ENCODE results near the gene TFAP2D.

TFAP2D gene

DNA sequence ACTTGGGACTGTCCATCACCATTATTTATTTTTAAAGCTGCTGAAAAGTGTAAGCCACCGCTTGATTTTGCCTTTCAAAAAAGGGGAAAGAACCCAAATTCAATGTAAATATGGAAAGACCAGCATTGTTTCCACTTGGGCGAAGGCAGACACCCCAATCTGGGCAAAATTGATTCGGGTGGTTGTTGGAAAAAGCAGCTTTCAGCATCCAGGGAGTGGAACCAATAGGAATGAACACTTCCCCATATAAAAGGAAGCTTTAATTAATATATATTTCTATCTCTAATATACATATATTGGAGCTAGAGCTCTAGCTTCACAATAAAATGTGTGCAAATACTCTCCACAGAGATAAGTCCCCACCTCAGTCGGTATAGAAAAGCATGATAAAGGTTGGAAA lies at the start of gene TFAP2D:
TFAP2D (plus strand) TSS at position 301 of the 400 bp plus-strand sequence. CDS start 530 bp downstream, outside the sequence.
- Histone ChIP-seq H3K27me3 (ENCODE audit: control insufficient read depth, insufficient read depth, low read length) (peaks cover 32% of the 10 kb centered on the region), H3K4me1 (ENCODE audit: control insufficient read depth, insufficient read depth, low read length) (no peaks in the 10 kb centered on the region), H3K9ac (ENCODE audit: low read length) (no peak within 1 kb of the TSS), H3K36me3 (ENCODE audit: control insufficient read depth, insufficient read depth, low read length) (no peaks in the 10 kb centered on the region), H3K9me3 (ENCODE audit: control insufficient read depth, low read length) (no peaks in the 10 kb centered on the region), H3K4me3 (ENCODE audit: low read length) (no peak within 1 kb of the TSS)

- no peak overlapping the region for H3K9ac ChIP-seq (ENCODE audit: low read length)
- no peaks in the 10 kb centered on the region for H3K27me3 ChIP-seq (ENCODE audit: control insufficient read depth, insufficient read depth, low read length)
- no peaks in the 10 kb centered on the region for H3K4me1 ChIP-seq (ENCODE audit: control insufficient read depth, insufficient read depth, low read length)
- no peaks in the 10 kb centered on the region for H3K9me3 ChIP-seq (ENCODE audit: control insufficient read depth, low read length)
- no peaks in the 10 kb centered on the region for H3K36me3 ChIP-seq (ENCODE audit: control insufficient read depth, insufficient read depth, low read length)
- H3K4me3 ChIP-seq (ENCODE audit: low read length): no peak overlapping the region
These were observed 49.5 kb upstream of the TFAP2D start for GRCh38 chr6:50663806-50664205.

- no peaks in the 10 kb centered on the region for H3K27me3 ChIP-seq (ENCODE audit: control insufficient read depth, insufficient read depth, low read length)
- H3K36me3 ChIP-seq (ENCODE audit: control insufficient read depth, insufficient read depth, low read length): no peaks in the 10 kb centered on the region
- H3K4me1 ChIP-seq (ENCODE audit: control insufficient read depth, insufficient read depth, low read length): no peaks in the 10 kb centered on the region
- H3K4me3 ChIP-seq (ENCODE audit: low read length): no peak overlapping the region
- H3K9ac ChIP-seq (ENCODE audit: low read length): no peak overlapping the region
- H3K9me3 ChIP-seq (ENCODE audit: control insufficient read depth, low read length): no peaks in the 10 kb centered on the region
These were observed 47.2 kb upstream of the TFAP2D start for GRCh38 chr6:50666089-50666488.

DNA sequence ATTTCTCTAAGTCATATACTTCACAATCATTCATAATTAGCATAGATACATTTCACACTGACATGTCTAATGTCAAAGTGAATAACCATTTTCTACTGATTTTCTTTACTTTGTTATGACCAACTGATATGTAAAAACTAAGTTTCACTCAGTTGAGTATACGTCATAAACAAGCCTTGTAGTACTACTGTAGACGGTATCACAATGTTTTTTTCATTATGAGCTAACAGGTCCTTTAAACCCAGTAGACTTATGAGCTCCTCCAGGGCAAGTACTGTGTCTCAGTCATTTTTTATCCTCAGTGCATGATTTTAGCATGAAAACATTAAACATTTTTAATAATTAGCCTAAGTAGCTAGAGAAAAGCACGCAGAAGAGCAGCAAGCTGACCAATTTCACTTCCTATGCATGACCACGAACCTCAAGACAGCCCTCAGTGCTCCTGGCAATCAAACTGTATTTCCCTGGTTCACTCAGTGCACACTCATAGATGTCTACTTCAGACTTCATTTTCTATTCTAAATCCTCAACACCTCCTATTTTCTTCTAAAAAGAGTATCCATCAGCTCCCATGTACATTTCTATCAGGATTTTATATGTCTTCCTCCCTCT lies 32.0 kb upstream of the TFAP2D start:
- H3K36me3 ChIP-seq (ENCODE audit: control insufficient read depth, insufficient read depth, low read length): no peaks in the 10 kb centered on the region
- H3K4me3 ChIP-seq (ENCODE audit: low read length): no peak overlapping the region

DNA sequence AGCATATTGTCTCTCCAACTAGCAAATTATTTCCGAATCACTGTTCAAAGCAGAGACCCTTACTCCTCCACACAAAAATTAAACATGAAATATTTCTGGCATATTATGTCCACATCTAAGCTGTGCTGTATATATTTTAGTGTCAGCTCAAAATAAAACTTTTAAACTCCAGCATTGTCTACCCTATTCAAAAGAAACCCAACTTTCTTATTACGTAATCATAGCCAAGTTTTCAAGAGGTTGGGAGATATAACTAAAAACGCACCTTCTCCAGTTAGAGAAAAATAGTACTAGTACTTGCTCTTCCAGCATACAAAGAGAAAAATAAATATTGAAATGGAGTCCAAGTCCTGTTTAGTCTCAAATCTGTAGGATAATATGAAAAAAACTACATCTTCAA lies 24.1 kb upstream of the TFAP2D start:
- Histone ChIP-seq H3K4me3 (ENCODE audit: low read length) (no peak overlapping the region), H3K9me3 (ENCODE audit: control insufficient read depth, low read length) (no peaks in the 10 kb centered on the region), H3K36me3 (ENCODE audit: control insufficient read depth, insufficient read depth, low read length) (no peaks in the 10 kb centered on the region), H3K4me1 (ENCODE audit: control insufficient read depth, insufficient read depth, low read length) (no peaks in the 10 kb centered on the region), H3K9ac (ENCODE audit: low read length) (no peak overlapping the region), H3K27me3 (ENCODE audit: control insufficient read depth, insufficient read depth, low read length) (no peaks in the 10 kb centered on the region)

More for the DNA sequence above, 32.0 kb upstream of the TFAP2D start:
- Histone ChIP-seq H3K27me3 (ENCODE audit: control insufficient read depth, insufficient read depth, low read length) (no peaks in the 10 kb centered on the region), H3K9ac (ENCODE audit: low read length) (no peak overlapping the region), H3K4me1 (ENCODE audit: control insufficient read depth, insufficient read depth, low read length) (no peaks in the 10 kb centered on the region), H3K9me3 (ENCODE audit: control insufficient read depth, low read length) (no peaks in the 10 kb centered on the region)

GRCh38 chr6:50691814-50692495 lies 21.4 kb upstream of the TFAP2D start:
- H3K9me3 ChIP-seq (ENCODE audit: control insufficient read depth, low read length): no peaks in the 10 kb centered on the region
- H3K27me3 ChIP-seq (ENCODE audit: control insufficient read depth, insufficient read depth, low read length): no peaks in the 10 kb centered on the region
- H3K4me1 ChIP-seq (ENCODE audit: control insufficient read depth, insufficient read depth, low read length): no peaks in the 10 kb centered on the region
- H3K36me3 ChIP-seq (ENCODE audit: control insufficient read depth, insufficient read depth, low read length): no peaks in the 10 kb centered on the region
- H3K4me3 ChIP-seq (ENCODE audit: low read length): no peak overlapping the region
- no peak overlapping the region for H3K9ac ChIP-seq (ENCODE audit: low read length)

DNA sequence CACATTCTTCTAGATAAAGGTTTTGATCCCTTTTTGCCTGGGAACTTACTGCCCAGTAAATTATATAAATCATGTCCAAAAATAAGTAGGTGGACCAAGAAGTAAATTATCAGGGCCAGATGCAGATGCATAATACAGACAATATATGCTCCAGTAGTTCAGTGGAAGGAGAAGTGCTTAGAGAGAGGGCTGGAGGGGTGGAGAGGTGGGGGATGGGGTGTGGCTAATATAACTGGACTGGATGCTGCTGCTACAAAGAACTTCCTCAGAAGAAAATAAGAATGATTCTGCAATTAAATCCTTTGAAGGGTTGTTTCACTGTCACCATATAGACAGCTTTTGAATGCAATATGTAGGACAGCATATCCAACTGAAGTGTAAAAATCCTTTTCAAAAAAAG lies 14.8 kb upstream of the TFAP2D start:
- H3K9ac ChIP-seq (ENCODE audit: low read length): no peak overlapping the region
- no peaks in the 10 kb centered on the region for H3K36me3 ChIP-seq (ENCODE audit: control insufficient read depth, insufficient read depth, low read length)
- no peaks in the 10 kb centered on the region for H3K4me1 ChIP-seq (ENCODE audit: control insufficient read depth, insufficient read depth, low read length)
- no peak overlapping the region for H3K4me3 ChIP-seq (ENCODE audit: low read length)
- H3K27me3 ChIP-seq (ENCODE audit: control insufficient read depth, insufficient read depth, low read length): no peaks in the 10 kb centered on the region
- H3K9me3 ChIP-seq (ENCODE audit: control insufficient read depth, low read length): no peaks in the 10 kb centered on the region

- Histone ChIP-seq H3K4me1 (ENCODE audit: control insufficient read depth, insufficient read depth, low read length) (no peaks in the 10 kb centered on the region), H3K27me3 (ENCODE audit: control insufficient read depth, insufficient read depth, low read length) (no peaks in the 10 kb centered on the region), H3K36me3 (ENCODE audit: control insufficient read depth, insufficient read depth, low read length) (no peaks in the 10 kb centered on the region), H3K9me3 (ENCODE audit: control insufficient read depth, low read length) (no peaks in the 10 kb centered on the region), H3K9ac (ENCODE audit: low read length) (no peak overlapping the region), H3K4me3 (ENCODE audit: low read length) (no peak overlapping the region)
These were observed 14.1 kb upstream of the TFAP2D start for GRCh38 chr6:50699051-50699775.

DNA sequence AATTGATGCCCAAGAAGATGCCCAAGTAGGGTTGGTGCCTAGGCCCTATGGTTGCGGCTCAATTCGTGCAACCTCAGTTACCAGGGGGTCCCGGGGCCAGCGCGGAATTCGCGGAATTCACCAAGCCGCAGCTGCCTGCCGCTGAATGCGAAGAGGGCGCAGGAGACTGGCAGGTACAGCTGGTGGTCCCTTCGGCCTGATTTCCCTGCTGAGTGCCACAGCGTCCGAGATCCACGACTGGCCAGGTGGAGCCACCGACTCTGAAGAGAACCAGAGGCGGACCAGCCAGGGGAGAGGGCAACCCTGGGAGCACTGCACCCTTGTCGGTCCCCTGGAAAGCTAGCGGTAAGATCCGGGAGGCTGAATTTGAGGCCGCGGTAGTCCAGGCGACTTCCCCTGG lies 6.8 kb upstream of the TFAP2D start:
- Histone ChIP-seq H3K36me3 (ENCODE audit: control insufficient read depth, insufficient read depth, low read length) (no peaks in the 10 kb centered on the region), H3K4me1 (ENCODE audit: control insufficient read depth, insufficient read depth, low read length) (no peaks in the 10 kb centered on the region), H3K27me3 (ENCODE audit: control insufficient read depth, insufficient read depth, low read length) (peaks cover 27% of the 10 kb centered on the region), H3K9me3 (ENCODE audit: control insufficient read depth, low read length) (no peaks in the 10 kb centered on the region), H3K4me3 (ENCODE audit: low read length) (no peak overlapping the region), H3K9ac (ENCODE audit: low read length) (no peak overlapping the region)

GRCh38 chr6:50707191-50707590 lies 6.1 kb upstream of the TFAP2D start:
- H3K4me1 ChIP-seq (ENCODE audit: control insufficient read depth, insufficient read depth, low read length): no peaks in the 10 kb centered on the region
- H3K27me3 ChIP-seq (ENCODE audit: control insufficient read depth, insufficient read depth, low read length): peaks cover 31% of the 10 kb centered on the region
- no peak overlapping the region for H3K9ac ChIP-seq (ENCODE audit: low read length)
- no peak overlapping the region for H3K4me3 ChIP-seq (ENCODE audit: low read length)
- no peaks in the 10 kb centered on the region for H3K9me3 ChIP-seq (ENCODE audit: control insufficient read depth, low read length)
- H3K36me3 ChIP-seq (ENCODE audit: control insufficient read depth, insufficient read depth, low read length): no peaks in the 10 kb centered on the region

DNA sequence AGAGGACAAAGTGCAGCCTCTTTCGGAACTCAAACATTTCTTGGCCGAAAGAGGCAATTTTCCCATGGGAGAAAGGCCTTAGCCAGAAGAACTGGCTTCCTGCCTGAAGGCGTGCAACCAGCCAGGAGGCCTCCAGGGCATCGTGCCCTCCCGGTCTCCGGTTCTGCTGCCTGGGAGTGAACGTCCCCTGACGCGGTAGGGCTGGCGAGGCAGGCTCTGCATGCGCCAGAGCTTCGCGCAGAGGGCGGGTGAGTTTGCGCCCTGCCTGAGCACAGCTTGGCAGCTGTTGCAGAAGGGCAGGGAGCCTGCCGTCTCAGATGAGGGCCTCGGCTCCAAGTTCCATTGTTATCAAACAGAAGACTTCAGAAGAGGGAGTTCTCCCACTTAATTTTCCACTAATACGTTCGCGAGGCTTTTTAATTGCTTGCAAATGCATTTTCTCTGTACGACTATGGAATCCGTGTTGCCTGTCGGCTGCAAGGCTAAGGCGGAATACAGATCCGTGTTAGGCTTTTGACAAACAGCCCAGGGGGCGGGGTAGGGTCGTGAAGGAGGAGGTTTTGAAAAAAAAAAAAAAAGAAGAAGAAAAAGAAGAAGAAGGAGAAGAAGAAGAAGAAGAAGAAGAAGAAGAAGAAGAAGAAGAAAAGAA lies 5.5 kb upstream of the TFAP2D start:
- Histone ChIP-seq H3K4me3 (ENCODE audit: low read length) (no peak overlapping the region), H3K27me3 (ENCODE audit: control insufficient read depth, insufficient read depth, low read length) (peaks cover 33% of the 10 kb centered on the region), H3K4me1 (ENCODE audit: control insufficient read depth, insufficient read depth, low read length) (no peaks in the 10 kb centered on the region), H3K9ac (ENCODE audit: low read length) (no peak overlapping the region), H3K36me3 (ENCODE audit: control insufficient read depth, insufficient read depth, low read length) (no peaks in the 10 kb centered on the region), H3K9me3 (ENCODE audit: control insufficient read depth, low read length) (no peaks in the 10 kb centered on the region)
